GM12873 (cell line): ENCODE data around the gene SGMS1.

ENCODE experiments used
- TF ChIP-seq, protein P1 (sequence below): IDR thresholded peaks from 2 replicates; pipeline ENCODE4 v1.5.1; 2012; ENCODE audit warnings: low read depth, mild to moderate bottlenecking, moderate library complexity, low read length, control low read depth; ENCODE audit not compliant: insufficient read depth; ENCODE audit errors: missing control alignments

The SGMS1 gene

DNA sequence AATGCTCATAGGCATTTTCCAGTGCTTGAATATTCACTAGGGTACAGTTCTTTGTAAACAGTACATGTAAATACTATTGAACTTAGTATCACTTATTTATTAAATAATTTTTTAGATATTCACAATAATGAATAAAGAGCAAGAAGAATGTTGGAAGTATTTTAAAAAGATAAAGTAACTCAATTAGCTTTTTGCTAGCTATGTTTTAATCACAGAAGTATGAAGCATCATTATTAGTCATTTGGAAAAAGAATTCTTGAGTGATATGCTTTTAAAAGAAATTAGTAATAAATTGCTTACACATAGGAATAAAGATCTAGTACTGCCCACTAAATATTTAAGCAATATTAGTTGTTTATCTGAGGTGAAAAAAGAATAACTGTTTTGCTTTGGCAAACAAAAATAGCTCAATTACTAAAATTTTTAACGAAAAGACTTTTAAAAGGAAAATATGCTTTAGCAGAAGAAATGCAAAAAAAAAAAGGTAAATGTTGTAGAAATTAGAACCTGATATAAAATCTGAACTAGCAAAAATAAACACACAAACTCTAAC is 66.5 kb downstream of the SGMS1 start:
- TF ChIP-seq, protein P1, sequence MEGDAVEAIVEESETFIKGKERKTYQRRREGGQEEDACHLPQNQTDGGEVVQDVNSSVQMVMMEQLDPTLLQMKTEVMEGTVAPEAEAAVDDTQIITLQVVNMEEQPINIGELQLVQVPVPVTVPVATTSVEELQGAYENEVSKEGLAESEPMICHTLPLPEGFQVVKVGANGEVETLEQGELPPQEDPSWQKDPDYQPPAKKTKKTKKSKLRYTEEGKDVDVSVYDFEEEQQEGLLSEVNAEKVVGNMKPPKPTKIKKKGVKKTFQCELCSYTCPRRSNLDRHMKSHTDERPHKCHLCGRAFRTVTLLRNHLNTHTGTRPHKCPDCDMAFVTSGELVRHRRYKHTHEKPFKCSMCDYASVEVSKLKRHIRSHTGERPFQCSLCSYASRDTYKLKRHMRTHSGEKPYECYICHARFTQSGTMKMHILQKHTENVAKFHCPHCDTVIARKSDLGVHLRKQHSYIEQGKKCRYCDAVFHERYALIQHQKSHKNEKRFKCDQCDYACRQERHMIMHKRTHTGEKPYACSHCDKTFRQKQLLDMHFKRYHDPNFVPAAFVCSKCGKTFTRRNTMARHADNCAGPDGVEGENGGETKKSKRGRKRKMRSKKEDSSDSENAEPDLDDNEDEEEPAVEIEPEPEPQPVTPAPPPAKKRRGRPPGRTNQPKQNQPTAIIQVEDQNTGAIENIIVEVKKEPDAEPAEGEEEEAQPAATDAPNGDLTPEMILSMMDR = no peak

DNA sequence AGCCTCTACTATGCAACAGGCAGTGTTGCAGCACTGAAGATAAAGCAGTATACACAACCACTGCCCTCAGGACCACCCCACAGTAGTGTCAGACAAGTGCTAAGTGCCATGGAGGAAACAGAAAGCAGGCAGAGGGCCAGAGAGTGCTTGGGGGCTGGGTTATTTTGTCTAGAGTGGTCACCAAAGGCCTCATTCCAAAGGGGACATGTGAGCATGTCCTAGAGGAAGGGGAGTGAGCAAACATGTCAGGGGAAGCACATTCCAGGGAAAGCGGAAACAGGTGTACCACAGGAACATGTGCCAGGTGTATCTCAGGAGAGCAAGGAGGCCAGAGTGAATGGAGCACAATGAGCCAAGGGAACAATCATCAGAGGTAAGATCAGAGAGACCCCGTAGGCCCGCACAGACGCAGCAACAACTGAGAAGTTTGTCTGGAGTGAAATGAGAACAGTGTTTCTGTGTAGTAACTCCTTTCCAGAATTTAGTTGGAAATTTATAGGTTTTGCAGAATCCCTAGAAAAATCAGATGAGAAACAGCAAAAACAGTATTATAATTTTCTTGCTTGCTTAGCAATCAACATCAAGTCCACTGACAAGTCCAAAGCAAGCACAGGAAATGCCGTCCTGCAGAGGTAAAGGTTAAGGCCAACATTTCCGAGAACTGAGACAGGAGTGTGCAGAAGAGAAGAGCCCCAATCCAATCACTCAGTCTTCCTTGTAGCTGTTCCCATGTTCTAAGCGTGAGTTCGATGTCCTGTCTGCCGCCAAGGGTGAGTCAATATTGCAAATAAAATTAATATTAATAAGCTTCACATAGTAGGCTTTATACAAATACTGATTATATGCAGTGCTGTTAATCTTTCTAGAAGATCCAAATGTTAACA is 67.3 kb downstream of the SGMS1 start:
- TF ChIP-seq, protein P1 = no peak

- TF ChIP-seq, protein P1 = peak; percentile 35
These were observed 68.7 kb downstream of the SGMS1 start for GRCh38 chr10:50554995-50555568.

GRCh38 chr10:50554376-50554994 is 69.3 kb downstream of the SGMS1 start:
- TF ChIP-seq, protein P1 = no peak

DNA sequence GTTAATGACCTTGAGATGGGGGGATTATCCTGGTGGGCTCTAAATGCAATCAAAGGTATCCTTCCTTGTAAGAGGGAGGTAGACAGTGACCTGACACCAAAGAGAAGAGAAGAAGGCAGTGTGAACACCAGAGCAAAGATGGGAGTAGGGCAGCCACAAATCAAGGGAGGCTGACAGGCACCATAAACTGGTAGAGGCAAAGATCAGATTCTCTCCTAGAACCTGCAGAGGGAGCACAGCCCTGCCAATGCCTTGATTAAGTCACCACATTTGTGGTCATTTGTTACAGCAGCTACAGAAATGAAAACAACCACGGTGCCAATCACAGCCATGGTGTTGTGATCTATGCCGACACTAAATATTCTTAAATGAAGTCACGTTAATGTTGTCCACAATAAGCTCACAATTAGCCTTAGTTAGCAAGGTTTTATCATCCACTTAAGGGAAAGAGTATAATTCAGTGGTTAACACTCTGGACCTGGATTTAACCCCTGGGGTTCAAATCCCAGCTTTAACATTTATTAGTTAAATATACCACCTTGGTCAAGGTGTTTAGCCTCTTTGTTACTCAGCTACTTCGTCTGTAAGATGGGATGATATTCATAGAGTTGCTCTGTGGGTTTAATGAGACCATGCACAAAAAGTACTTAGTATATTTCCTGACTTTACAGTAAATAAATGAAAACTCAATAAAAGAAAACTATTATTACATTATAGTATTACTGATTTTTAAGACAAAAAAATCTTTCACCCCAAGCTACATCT is 70.8 kb downstream of the SGMS1 start:
- TF ChIP-seq, protein P1 = peak; percentile 54

- TF ChIP-seq, protein P1 = no peak
These were observed 71.4 kb downstream of the SGMS1 start for GRCh38 chr10:50552308-50552707.
